IMR-90 (cell line): ENCODE measurements around the gene SLC25A17. TPM values are rescaled to one million over a fixed set of nuclear protein-coding genes. Genes with fewer than 3 reads are reported as not detected.

ENCODE experiments used
- ATAC-seq: fragments of 200-7000 bp; cut with Tn5 transposase; 2 replicates; pipeline ENCODE4 v1.9.1; 2020; ENCODE audit warnings: low read depth, mild to moderate bottlenecking, moderate library complexity
- BruUV-seq: library from RNA; stranded (reverse); fragments of 400-500 nt; replicated peaks from 2 replicates; lab custom pipeline; 2021; lab: Mats Ljungman, UMichigan
- CTCF ChIA-PET: fragments of 300-600 bp; formaldehyde crosslinking; extraction: SDS; loops from one replicate; lab custom pipeline; 2021; ENCODE audit warnings: antibody characterized with exemption; lab: Yijun Ruan, JAX
- POLR2A ChIA-PET: fragments of 300-600 bp; sonication (Branson Sonifier 250); formaldehyde crosslinking; loops from one replicate; lab custom pipeline; 2022; ENCODE audit warnings: antibody characterized with exemption; ENCODE audit not compliant: unreplicated experiment; lab: Charles Lee
- DNase-seq: peaks from one replicate; pipeline ENCODE4 v3.0.0; 2013
- H2AFZ ChIP-seq: replicated peaks from 2 replicates; pipeline ENCODE3; 2013; ENCODE audit warnings: low read length, mild to moderate bottlenecking; ENCODE audit not compliant: poor library complexity
- H2AK5ac ChIP-seq: 2 replicates; pipeline ENCODE4 v1.6.1; 2013; ENCODE audit warnings: low read depth, low read length, inconsistent platforms
- H2AK9ac ChIP-seq: replicated peaks from 2 replicates; pipeline ENCODE3; 2013; ENCODE audit warnings: mild to moderate bottlenecking, low read depth, low read length, moderate library complexity; ENCODE audit not compliant: poor library complexity
- H2BK120ac ChIP-seq: 2 replicates; pipeline ENCODE4 v1.6.1; 2013; ENCODE audit warnings: low read depth, low read length, inconsistent platforms
- H2BK15ac ChIP-seq: 3 replicates; pipeline ENCODE4 v1.6.1; 2013; ENCODE audit warnings: low read depth, low read length, inconsistent platforms
- H2BK20ac ChIP-seq: 2 replicates; pipeline ENCODE4 v1.6.1; 2013; ENCODE audit warnings: low read depth, mild to moderate bottlenecking, inconsistent platforms, low read length, moderate library complexity
- H2BK5ac ChIP-seq: 2 replicates; pipeline ENCODE4 v1.6.1; 2013; ENCODE audit warnings: mild to moderate bottlenecking, low read depth, low read length, inconsistent platforms; ENCODE audit not compliant: poor library complexity, severe bottlenecking
- H3K14ac ChIP-seq: replicated peaks from 2 replicates; pipeline ENCODE4 v1.6.1; 2013; ENCODE audit warnings: low read depth, low read length, inconsistent platforms
- H3K18ac ChIP-seq: 2 replicates; pipeline ENCODE4 v1.6.1; 2013; ENCODE audit warnings: low read depth, low read length, control low read depth
- H3K23ac ChIP-seq: 2 replicates; pipeline ENCODE4 v1.6.1; 2013; ENCODE audit warnings: low read depth, low read length, inconsistent platforms
- H3K27ac ChIP-seq: 2 replicates; pipeline ENCODE4 v1.5.1; 2013; ENCODE audit warnings: mild to moderate bottlenecking, control low read depth, low read length; ENCODE audit not compliant: insufficient read depth
- H3K27me3 ChIP-seq: 2 replicates; pipeline ENCODE4 v1.6.1; 2013; ENCODE audit warnings: low read length; ENCODE audit not compliant: control insufficient read depth, insufficient read depth
- H3K36me3 ChIP-seq: 2 replicates; pipeline ENCODE4 v1.6.1; 2013; ENCODE audit warnings: low read length, mixed read lengths; ENCODE audit not compliant: control insufficient read depth, insufficient read depth
- H3K4ac ChIP-seq: 2 replicates; pipeline ENCODE4 v1.6.1; 2013; ENCODE audit warnings: low read depth, low read length, inconsistent platforms
- H3K4me1 ChIP-seq: 2 replicates; pipeline ENCODE4 v1.6.1; 2013; ENCODE audit warnings: low read length, mixed read lengths; ENCODE audit not compliant: control insufficient read depth, insufficient read depth
- H3K4me2 ChIP-seq: 2 replicates; pipeline ENCODE4 v1.6.1; 2013; ENCODE audit warnings: low read depth, mild to moderate bottlenecking, control low read depth, low read length, moderate library complexity
- H3K4me3 ChIP-seq: 2 replicates; pipeline ENCODE4 v1.5.1; 2013; ENCODE audit warnings: low read depth, mild to moderate bottlenecking, control low read depth, low read length, moderate library complexity; ENCODE audit not compliant: insufficient read depth
- H3K56ac ChIP-seq: 2 replicates; pipeline ENCODE4 v1.6.1; 2013; ENCODE audit warnings: low read length, inconsistent platforms; ENCODE audit not compliant: insufficient read depth; ENCODE audit errors: extremely low read depth
- H3K79me1 ChIP-seq, 2 experiments: 2 replicates each; pipeline ENCODE4 v1.6.1; 2013; ENCODE audit warnings: low read length in 2 of 2, inconsistent platforms in 1 of 2, low read depth in 1 of 2
- H3K9ac ChIP-seq: 2 replicates; pipeline ENCODE4 v1.6.1; 2013; ENCODE audit warnings: low read depth, low read length, control low read depth
- H3K9me1 ChIP-seq: 2 replicates; pipeline ENCODE4 v1.6.1; 2013; ENCODE audit warnings: low read length, inconsistent platforms; ENCODE audit not compliant: insufficient read depth
- H3K9me3 ChIP-seq: 2 replicates; pipeline ENCODE4 v1.6.1; 2013; ENCODE audit warnings: low read length; ENCODE audit not compliant: control insufficient read depth, insufficient read depth
- H4K20me1 ChIP-seq: 2 replicates; pipeline ENCODE4 v1.6.1; 2013; ENCODE audit warnings: low read length, inconsistent platforms; ENCODE audit not compliant: insufficient read depth
- H4K5ac ChIP-seq: 2 replicates; pipeline ENCODE4 v1.6.1; 2013; ENCODE audit warnings: mild to moderate bottlenecking, low read depth, low read length, control low read depth
- H4K8ac ChIP-seq, 2 experiments: 2 replicates each; pipeline ENCODE4 v1.6.1; 2013; ENCODE audit warnings: low read depth in 2 of 2, low read length in 2 of 2, control low read depth in 1 of 2, inconsistent platforms in 1 of 2
- H4K91ac ChIP-seq: 2 replicates; pipeline ENCODE4 v1.6.1; 2013; ENCODE audit warnings: low read depth, low read length, inconsistent platforms; ENCODE audit not compliant: insufficient read depth
- BHLHE40 ChIP-seq: fragments of 150-350 bp; IDR thresholded peaks from 2 replicates; pipeline ENCODE4 v1.6.1; 2016; ENCODE audit warnings: mild to moderate bottlenecking, low read depth, low read length
- FOS ChIP-seq: fragments of 150-350 bp; IDR thresholded peaks from 2 replicates; pipeline ENCODE4 v1.6.1; 2016; ENCODE audit warnings: low read depth, low read length
- NFE2L2 ChIP-seq: fragments of 150-350 bp; IDR thresholded peaks from 2 replicates; pipeline ENCODE4 v1.6.1; 2016; ENCODE audit warnings: low read depth, mild to moderate bottlenecking, low read length
- RFX5 ChIP-seq: IDR thresholded peaks from 2 replicates; pipeline ENCODE4 v1.8.0; 2012; ENCODE audit warnings: low read depth, mild to moderate bottlenecking, low read length, moderate library complexity
- WGBS, 2 experiments: methylation state at CpG; one replicate each; pipeline versions ENCODE4 v1.1.5 to v1.1.7; 2013; ENCODE audit warnings: missing lambda C conversion rate in 2 of 2; ENCODE audit not compliant: insufficient read length in 1 of 2; ENCODE audit errors: extremely low coverage in 2 of 2; 5-methylcytosine and 5-hydroxymethylcytosine counted together
- dilution Hi-C: fragments of 300-500 bp; cut with HindIII; formaldehyde crosslinking; loops from one replicate; pipeline ENCODE4 v1.14.3; 2018; ENCODE audit warnings: low sequenced_read_pairs; ENCODE audit not compliant: unreplicated experiment
- in situ Hi-C: fragments of 300-500 bp; cut with MboI; formaldehyde crosslinking; loops from 3 replicates; pipeline ENCODE4 v1.14.3; 2019; ENCODE audit warnings: low sequenced_read_pairs, inconsistent platforms, mixed read lengths
- intact Hi-C: fragments of 100-400 bp; cut with micrococcal nuclease; formaldehyde crosslinking; loops from 2 replicates; pipeline ENCODE4 v1.10.0; 2022
- polyA plus RNA-seq, 3 experiments: library from polyadenylated mRNA; depleted of rRNA; stranded (reverse); fragments of >200 nt; gene quantifications; 2 replicates each; pipeline ENCODE4 v1.2.3, GENCODE V29; 2012; ENCODE audit warnings: low replicate concordance in 1 of 3
- total RNA-seq: library from RNA; depleted of rRNA; stranded (reverse); fragments of >200 nt; gene quantifications from 2 replicates; pipeline ENCODE4 v1.2.3, GENCODE V29; 2012
- TF ChIP-seq, protein P1 (sequence below): fragments of 150-350 bp; IDR thresholded peaks from 2 replicates; pipeline ENCODE4 v1.6.1; 2016; ENCODE audit warnings: low read depth, mild to moderate bottlenecking, low read length, moderate library complexity, borderline replicate concordance
- TF ChIP-seq, protein P2 (sequence below): conservative IDR thresholded peaks from 2 replicates; pipeline ENCODE4 v1.5.1; 2012; ENCODE audit warnings: mild to moderate bottlenecking, low read depth, low read length, improper control_type of control experiment

Gene SLC25A17
- total and polyA plus RNA-seq, 2 of the 4 experiments (the other 2 are of a cell fraction), result 19.6 to 36.0 TPM

DNA sequence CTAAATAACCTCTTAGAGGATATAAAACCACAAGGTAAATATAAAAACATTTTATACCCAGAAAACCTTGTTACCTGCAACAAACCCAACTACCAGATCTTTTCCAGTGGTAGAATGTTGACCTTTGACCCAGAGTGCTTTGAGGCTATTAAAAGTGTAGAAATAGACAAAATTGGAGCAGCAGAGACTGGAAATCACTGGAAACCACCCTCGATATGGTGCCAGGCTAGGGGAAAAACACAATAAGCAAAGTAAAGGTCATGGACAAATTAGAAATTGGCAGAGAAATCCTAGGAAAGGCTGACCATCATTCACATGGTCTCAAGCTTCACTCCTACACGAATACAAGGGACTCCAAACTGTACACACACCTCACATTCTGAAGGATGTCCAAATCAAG, 26.7 kb downstream of the SLC25A17 start:
- Histone ChIP-seq H4K5ac (no peak overlapping the region), H3K23ac (no peak overlapping the region), H2AFZ (no peak overlapping the region), H3K79me1 (peaks cover 6 to 8% of the 10 kb centered on the region in 2 experiments; a peak in 3 of 4 replicates), H3K4ac (no peak overlapping the region), H2BK15ac (no peak overlapping the region), H4K8ac (no peak overlapping the region), H3K14ac (no peak overlapping the region), H4K20me1 (no peaks in the 10 kb centered on the region), H3K4me2 (no peak overlapping the region), H3K56ac (no peak overlapping the region), H2BK20ac (no peak overlapping the region), H3K36me3 (peaks cover 3% of the 10 kb centered on the region; the same call in 1 of the 2 replicates), H2AK9ac (no peak overlapping the region), H3K9ac (no peak overlapping the region), H3K18ac (no peak overlapping the region), H2AK5ac (no peak overlapping the region), H3K9me3 (no peaks in the 10 kb centered on the region), H4K91ac (no peak overlapping the region), H3K27ac (no peak overlapping the region), H3K4me1 (no peaks in the 10 kb centered on the region; the same call in 1 of the 2 replicates), H3K4me3 (no peak overlapping the region), H2BK5ac (no peak overlapping the region), H3K9me1 (peaks cover 3% of the 10 kb centered on the region; the same call in 1 of the 2 replicates), H2BK120ac (no peak overlapping the region), H3K27me3 (no peaks in the 10 kb centered on the region)
- intact Hi-C loops, result no loop called here
- DNase-seq (no peak), ATAC-seq (no peak)
- BruUV-seq, result no TSS peak
- TF ChIP-seq NFE2L2, result no peak
- TF ChIP-seq FOS, result no peak
- TF ChIP-seq, protein P1, sequence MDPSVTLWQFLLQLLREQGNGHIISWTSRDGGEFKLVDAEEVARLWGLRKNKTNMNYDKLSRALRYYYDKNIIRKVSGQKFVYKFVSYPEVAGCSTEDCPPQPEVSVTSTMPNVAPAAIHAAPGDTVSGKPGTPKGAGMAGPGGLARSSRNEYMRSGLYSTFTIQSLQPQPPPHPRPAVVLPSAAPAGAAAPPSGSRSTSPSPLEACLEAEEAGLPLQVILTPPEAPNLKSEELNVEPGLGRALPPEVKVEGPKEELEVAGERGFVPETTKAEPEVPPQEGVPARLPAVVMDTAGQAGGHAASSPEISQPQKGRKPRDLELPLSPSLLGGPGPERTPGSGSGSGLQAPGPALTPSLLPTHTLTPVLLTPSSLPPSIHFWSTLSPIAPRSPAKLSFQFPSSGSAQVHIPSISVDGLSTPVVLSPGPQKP, result no peak
- no peak for TF ChIP-seq RFX5
- no peak for TF ChIP-seq BHLHE40
- TF ChIP-seq, protein P2, sequence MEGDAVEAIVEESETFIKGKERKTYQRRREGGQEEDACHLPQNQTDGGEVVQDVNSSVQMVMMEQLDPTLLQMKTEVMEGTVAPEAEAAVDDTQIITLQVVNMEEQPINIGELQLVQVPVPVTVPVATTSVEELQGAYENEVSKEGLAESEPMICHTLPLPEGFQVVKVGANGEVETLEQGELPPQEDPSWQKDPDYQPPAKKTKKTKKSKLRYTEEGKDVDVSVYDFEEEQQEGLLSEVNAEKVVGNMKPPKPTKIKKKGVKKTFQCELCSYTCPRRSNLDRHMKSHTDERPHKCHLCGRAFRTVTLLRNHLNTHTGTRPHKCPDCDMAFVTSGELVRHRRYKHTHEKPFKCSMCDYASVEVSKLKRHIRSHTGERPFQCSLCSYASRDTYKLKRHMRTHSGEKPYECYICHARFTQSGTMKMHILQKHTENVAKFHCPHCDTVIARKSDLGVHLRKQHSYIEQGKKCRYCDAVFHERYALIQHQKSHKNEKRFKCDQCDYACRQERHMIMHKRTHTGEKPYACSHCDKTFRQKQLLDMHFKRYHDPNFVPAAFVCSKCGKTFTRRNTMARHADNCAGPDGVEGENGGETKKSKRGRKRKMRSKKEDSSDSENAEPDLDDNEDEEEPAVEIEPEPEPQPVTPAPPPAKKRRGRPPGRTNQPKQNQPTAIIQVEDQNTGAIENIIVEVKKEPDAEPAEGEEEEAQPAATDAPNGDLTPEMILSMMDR, result no peak
- POLR2A ChIA-PET, result no interaction called here
- dilution Hi-C loops, result no loop called here
- CTCF ChIA-PET, result no interaction called here
- in situ Hi-C loops, result no loop called here
- no CpG with 5 or more reads among the region's 2 CpGs for WGBS, 2 experiments
